Activated CD8-positive, alpha-beta T cell treated with anti-CD3 and anti-CD28 coated beads, Interleukin-2, amount 10 ng/mL, durations not matched to agents 7 days and 5 days (primary cell): ENCODE data around the gene ETV6. TPM values are rescaled to one million over a fixed set of nuclear protein-coding genes. Genes with fewer than 3 reads are reported as not detected.

ENCODE experiments used
- ATAC-seq: fragments of 150-1000 bp; cut with Tn5 transposase; one replicate; pipeline ENCODE4 v1.10.0; 2021; ENCODE audit warnings: moderate library complexity
- CTCF ChIA-PET: fragments of 350-600 bp; sonication (Branson Sonifier 250); formaldehyde crosslinking; loops from one replicate; lab custom pipeline; 2021; ENCODE audit warnings: antibody characterized with exemption; lab: Charles Lee
- POLR2A ChIA-PET: fragments of 350-600 bp; sonication (Branson Sonifier 250); formaldehyde crosslinking; loops from one replicate; lab custom pipeline; 2021; ENCODE audit warnings: antibody characterized with exemption; lab: Charles Lee
- DNase-seq: peaks from one replicate; pipeline ENCODE4 v3.0.0-alpha.2; 2020
- H3K27ac Mint-ChIP-seq: one replicate; pipeline ENCODE4 v1.8.0; 2021; ENCODE audit warnings: mild to moderate bottlenecking, mixed read lengths
- H3K27me3 Mint-ChIP-seq: one replicate; pipeline ENCODE4 v1.8.0; 2021; ENCODE audit warnings: low read depth, mixed read lengths
- H3K36me3 Mint-ChIP-seq: one replicate; pipeline ENCODE4 v1.8.0; 2021; ENCODE audit warnings: low read depth, mixed read lengths
- H3K4me1 Mint-ChIP-seq: one replicate; pipeline ENCODE4 v1.8.0; 2021; ENCODE audit warnings: low read depth, mixed read lengths
- H3K4me3 Mint-ChIP-seq: one replicate; pipeline ENCODE4 v1.8.0; 2021; ENCODE audit warnings: mild to moderate bottlenecking, mixed read lengths
- H3K9me3 Mint-ChIP-seq: one replicate; pipeline ENCODE4 v1.8.0; 2022; ENCODE audit warnings: mixed read lengths; ENCODE audit not compliant: insufficient read depth
- total RNA-seq, 2 experiments: library from RNA; stranded (reverse); gene quantifications; one replicate each; pipeline ENCODE4 v1.2.3, GENCODE V29; 2021

Gene ETV6
- total RNA-seq, 2 experiments from 2014 or later: 22.1 to 26.1 TPM

DNA sequence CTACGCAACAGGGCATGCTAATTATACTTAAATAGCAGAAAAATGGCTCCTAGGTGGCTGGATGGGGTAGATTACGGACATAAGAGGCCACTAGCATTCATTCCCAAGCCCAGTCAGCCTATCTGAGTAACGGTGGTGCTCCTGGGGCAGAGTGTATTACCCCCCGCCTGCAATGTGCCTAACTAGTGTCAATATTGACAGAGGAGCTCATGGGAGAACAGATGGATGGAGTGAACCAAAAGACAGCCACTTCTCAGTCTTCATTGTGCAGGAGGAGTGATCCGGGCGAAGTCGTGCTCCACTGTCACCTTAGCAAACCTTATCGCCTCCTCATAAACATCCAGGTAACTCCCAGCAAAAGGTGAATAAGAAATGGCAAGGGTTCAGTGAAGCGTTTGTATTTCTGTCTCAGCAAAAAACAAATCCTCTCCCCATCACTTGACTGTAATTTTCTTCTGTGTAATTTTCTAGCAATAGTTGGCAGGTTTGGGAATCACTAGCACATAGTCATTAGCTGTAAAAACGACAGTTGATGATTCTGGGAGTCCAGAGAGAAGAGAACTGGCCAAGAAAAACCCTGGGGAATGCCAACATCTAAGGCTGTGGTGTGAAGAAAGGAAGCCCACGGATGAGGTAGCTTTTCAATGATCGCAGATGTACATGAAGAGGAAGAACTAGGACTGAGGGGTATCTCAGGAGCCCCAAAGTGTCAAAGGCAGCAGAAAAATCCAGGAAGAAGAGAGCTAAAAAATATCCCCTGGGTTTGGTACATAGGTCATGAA is 294.6 kb downstream of the ETV6 start:
- no peak overlapping the region for H3K4me3 Mint-ChIP-seq
- no peak overlapping the region for H3K27ac Mint-ChIP-seq

More for the DNA sequence above, 294.6 kb downstream of the ETV6 start:
- H3K4me1 Mint-ChIP-seq: peaks cover 8% of the 10 kb centered on the region
- ChIA-PET POLR2A (interaction anchor here (0.7 kb wide), 1 partner anchor 225 kb away, joined by 3 read pairs; no protein-coding TSS in a partner anchor), CTCF (interaction anchor here (1.1 kb wide), 1 partner anchor 89 kb away, joined by 3 read pairs; no protein-coding TSS in a partner anchor)
- H3K36me3 Mint-ChIP-seq: no peaks in the 10 kb centered on the region
- ATAC-seq (no peak), DNase-seq (no peak)
- peaks cover 24% of the 10 kb centered on the region for H3K27me3 Mint-ChIP-seq
- no peaks in the 10 kb centered on the region for H3K9me3 Mint-ChIP-seq
